ES-I3 (cell line): Measurements from ENCODE around the gene LCA5L.

Experiments
- H3K36me3 ChIP-seq: 2 replicates; pipeline ENCODE4 v1.6.1; 2013; ENCODE audit warnings: mild to moderate bottlenecking, low read length, control low read depth, moderate library complexity; ENCODE audit not compliant: insufficient read depth
- H3K4me1 ChIP-seq: 2 replicates; pipeline ENCODE4 v1.6.1; 2013; ENCODE audit warnings: mild to moderate bottlenecking, control low read depth, low read length; ENCODE audit not compliant: insufficient read depth
- H3K9ac ChIP-seq: 2 replicates; pipeline ENCODE4 v1.6.1; 2013; ENCODE audit warnings: low read depth, mild to moderate bottlenecking, low read length, moderate library complexity
- H3K9me3 ChIP-seq: 2 replicates; pipeline ENCODE4 v1.6.1; 2013; ENCODE audit warnings: mild to moderate bottlenecking, low read length, moderate library complexity; ENCODE audit not compliant: control insufficient read depth, insufficient read depth

Gene LCA5L

DNA sequence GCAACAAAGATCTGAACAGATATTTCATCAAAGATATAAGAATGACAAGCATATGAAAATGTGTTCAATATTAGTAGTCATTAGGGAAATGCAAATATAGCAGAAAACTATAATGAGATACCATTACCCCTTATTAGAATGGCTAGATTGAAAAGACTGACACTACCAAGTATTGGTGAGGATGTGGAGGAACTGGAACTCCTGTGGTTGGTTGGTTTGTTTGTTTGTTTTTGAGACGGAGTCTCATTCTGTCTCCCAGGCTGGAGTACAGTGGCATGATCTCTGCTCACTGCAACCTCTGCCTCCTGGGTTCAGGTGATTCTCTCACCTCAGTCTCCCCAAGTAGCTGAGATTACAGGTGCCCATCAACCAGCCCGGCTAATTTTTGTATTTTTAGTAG, 77.8 kb downstream of the LCA5L start:
- Histone ChIP-seq H3K9me3 (no peaks in the 10 kb centered on the region), H3K4me1 (0 out of 2 replicates have a peak, but pooled peaks cover 4% of the 10 kb centered on the region), H3K9ac (no peak overlapping the region), H3K36me3 (no peaks in the 10 kb centered on the region)

DNA sequence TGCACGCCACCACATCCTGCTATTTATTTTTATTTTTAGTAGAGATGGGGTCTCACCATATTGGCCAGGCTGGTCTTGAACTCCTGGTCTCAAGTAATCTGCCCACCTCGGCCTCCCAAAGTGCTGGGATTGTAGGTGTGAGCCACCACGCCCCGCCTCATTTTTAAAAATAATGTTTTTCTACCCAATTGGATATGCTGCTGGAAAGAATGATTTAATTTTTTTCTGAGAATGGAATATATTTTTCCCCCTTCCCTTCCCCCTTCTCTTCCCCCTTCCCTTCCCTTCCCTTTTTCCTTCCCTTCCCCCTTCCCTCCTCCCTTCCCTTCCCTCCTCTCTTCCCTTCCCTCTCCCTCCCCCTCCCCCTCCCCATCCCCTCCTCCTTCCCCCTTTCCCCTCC, 79.0 kb downstream of the LCA5L start:
- Histone ChIP-seq H3K9ac (no peak overlapping the region), H3K36me3 (no peaks in the 10 kb centered on the region), H3K9me3 (no peaks in the 10 kb centered on the region), H3K4me1 (0 out of 2 replicates have a peak, but pooled peaks cover 4% of the 10 kb centered on the region)

DNA sequence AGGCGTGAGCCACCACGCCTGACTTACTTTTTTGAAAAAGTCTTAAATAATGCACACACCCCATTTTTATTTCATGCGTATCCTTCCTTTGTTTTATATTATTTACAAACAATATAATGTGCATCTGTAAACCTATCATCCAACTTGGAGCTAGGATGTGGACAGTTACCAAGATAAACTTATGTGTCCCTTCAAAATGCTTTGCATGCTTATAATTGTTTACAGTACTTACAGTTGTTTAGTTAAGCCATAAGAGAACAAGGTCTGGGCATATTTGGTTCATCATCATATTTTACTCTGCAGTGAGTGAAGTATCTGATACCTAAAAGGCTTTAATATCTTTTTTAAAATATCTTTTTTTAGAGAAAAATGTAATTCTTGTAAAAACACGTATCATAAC, 80.6 kb downstream of the LCA5L start:
- H3K36me3 ChIP-seq: no peaks in the 10 kb centered on the region
- no peaks in the 10 kb centered on the region for H3K9me3 ChIP-seq
- H3K4me1 ChIP-seq: 0 out of 2 replicates have a peak, but pooled peaks cover 4% of the 10 kb centered on the region
- no peak overlapping the region for H3K9ac ChIP-seq

DNA sequence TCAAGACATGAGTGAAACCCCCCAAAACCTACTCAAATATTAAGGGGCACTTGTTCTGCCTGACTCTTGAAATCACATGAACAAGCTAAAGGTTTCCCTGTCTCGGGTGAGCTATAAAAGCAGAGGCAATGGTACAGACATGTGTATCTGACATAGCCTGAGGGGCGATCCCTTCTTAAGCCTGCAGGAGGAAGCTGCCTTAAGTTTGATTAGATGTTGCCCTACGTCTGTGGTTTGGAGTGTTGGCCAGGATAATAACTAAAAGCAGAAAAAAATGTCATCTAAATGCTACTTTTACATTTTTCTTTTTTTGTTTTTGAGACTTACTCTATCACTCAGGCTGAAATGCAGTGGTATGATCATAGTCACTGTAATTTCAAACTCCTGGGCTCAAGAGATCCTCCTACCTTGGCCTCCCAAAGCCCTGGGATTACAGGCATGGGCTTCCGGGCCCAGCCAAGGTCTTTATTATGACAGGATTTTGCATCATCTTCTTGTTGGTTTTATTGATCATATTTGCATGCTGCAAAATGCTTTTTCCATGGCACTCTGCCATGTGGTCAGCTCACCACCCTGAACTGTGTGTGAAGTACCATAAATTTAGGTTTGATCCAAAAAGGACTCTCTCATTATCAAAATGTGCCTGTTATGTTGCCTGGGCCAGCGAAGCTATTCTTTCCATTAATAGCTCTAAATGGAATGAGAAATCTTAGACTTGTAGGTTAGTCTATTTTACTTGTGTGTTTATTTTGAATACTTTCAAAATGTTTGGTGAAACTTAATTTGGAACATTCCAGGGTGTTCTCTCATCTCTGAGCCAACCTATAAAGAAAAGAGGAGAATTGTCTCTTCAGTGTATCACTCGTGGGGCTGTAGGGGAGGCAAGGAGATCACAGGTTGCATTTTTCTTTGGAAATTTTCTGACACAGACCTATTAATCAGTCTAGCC, 81.7 kb downstream of the LCA5L start:
- 0 out of 2 replicates have a peak, but pooled peaks cover 4% of the 10 kb centered on the region for H3K4me1 ChIP-seq
- no peak overlapping the region for H3K9ac ChIP-seq
- H3K36me3 ChIP-seq: no peaks in the 10 kb centered on the region
- H3K9me3 ChIP-seq: no peaks in the 10 kb centered on the region

DNA sequence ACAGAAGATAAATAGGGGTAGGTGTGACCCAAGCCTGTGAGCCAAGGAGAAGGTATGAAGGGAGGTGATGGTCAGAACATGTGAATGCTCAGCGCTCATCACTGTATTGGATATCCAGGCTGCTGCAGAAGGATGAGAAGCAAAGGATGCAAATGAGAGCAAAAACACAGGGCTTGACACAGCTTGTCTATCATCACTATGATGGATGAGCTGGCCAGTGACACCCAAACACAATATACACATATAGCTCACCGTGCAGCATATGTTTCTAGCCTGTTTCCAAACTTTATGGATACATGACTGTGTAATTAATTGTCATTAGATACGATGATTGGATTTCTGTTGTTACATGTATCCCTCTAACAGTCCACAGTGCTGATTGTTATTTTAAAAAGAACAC, 82.8 kb downstream of the LCA5L start:
- 0 out of 2 replicates have a peak, but pooled peaks cover 4% of the 10 kb centered on the region for H3K4me1 ChIP-seq
- no peaks in the 10 kb centered on the region for H3K9me3 ChIP-seq
- no peak overlapping the region for H3K9ac ChIP-seq
- no peaks in the 10 kb centered on the region for H3K36me3 ChIP-seq

DNA sequence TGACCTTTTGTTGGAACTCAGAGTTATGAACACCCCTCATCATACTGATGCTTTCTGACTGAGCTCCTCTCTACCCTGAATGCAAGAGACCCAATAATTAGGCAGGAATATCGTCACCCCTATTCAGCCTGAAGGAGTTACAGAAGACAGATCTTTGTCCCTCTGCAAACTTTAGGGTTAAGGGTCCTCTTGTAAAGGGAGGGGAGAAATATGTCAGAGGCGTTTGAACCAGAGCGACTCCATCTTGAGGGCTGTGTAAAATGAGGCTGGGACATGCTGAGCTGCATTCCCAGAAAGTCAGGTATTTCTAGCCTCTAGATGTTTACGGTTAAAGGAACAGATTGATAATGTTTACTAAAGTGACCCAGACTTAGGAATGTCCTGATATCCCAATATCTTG, 86.2 kb downstream of the LCA5L start:
- Histone ChIP-seq H3K36me3 (no peaks in the 10 kb centered on the region), H3K9ac (no peak overlapping the region), H3K4me1 (0 out of 2 replicates have a peak, but pooled peaks cover 4% of the 10 kb centered on the region), H3K9me3 (no peaks in the 10 kb centered on the region)
